Loucy (cell line): ENCODE results near the gene SH2D6.

Experiments used
- H2AFZ ChIP-seq: fragments of 200-600 bp; sonication (generic); 2 replicates; pipeline ENCODE4 v1.6.0; 2016; ENCODE audit warnings: antibody characterized with exemption, mild to moderate bottlenecking, low read length, moderate library complexity
- H3F3A ChIP-seq: fragments of 200-600 bp; 2 replicates; pipeline ENCODE4 v1.6.0; 2016; ENCODE audit warnings: antibody characterized with exemption, low read depth, mild to moderate bottlenecking
- H3K27me3 ChIP-seq: fragments of 200-600 bp; sonication (generic); 2 replicates; pipeline ENCODE4 v1.6.1; 2014; ENCODE audit warnings: low read length, mild to moderate bottlenecking; ENCODE audit not compliant: insufficient read depth, poor library complexity, severe bottlenecking
- H3K36me3 ChIP-seq: fragments of 200-600 bp; sonication (generic); 2 replicates; pipeline ENCODE4 v1.6.1; 2016; ENCODE audit warnings: low read length; ENCODE audit not compliant: insufficient read depth
- H3K4me1 ChIP-seq: fragments of 200-600 bp; sonication (generic); 2 replicates; pipeline ENCODE4 v1.5.1; 2014; ENCODE audit warnings: low read length, mild to moderate bottlenecking; ENCODE audit not compliant: insufficient read depth, poor library complexity, severe bottlenecking
- H3K4me2 ChIP-seq: fragments of 200-600 bp; sonication (generic); 2 replicates; pipeline ENCODE4 v1.6.0; 2014; ENCODE audit warnings: antibody characterized with exemption, low read length, low read depth, mild to moderate bottlenecking; ENCODE audit not compliant: poor library complexity, severe bottlenecking
- H3K4me3 ChIP-seq: fragments of 200-600 bp; sonication (generic); 2 replicates; pipeline ENCODE4 v1.5.1; 2014; ENCODE audit warnings: low read length, mild to moderate bottlenecking, mixed read lengths; ENCODE audit not compliant: poor library complexity, severe bottlenecking
- H3K79me2 ChIP-seq: fragments of 200-600 bp; sonication (generic); 2 replicates; pipeline ENCODE4 v1.6.1; 2014; ENCODE audit warnings: low read length; ENCODE audit not compliant: insufficient read depth
- H3K9ac ChIP-seq: fragments of 200-600 bp; sonication (generic); 2 replicates; pipeline ENCODE4 v1.6.0; 2014; ENCODE audit warnings: mild to moderate bottlenecking, low read depth, low read length, moderate library complexity; ENCODE audit not compliant: poor library complexity, severe bottlenecking
- H3K9me2 ChIP-seq: fragments of 200-600 bp; sonication (generic); replicated peaks from 2 replicates; pipeline ENCODE4 v1.6.1; 2016; ENCODE audit warnings: low read depth, low read length, mixed read lengths
- H3K9me3 ChIP-seq: fragments of 200-600 bp; sonication (generic); 2 replicates; pipeline ENCODE4 v1.6.1; 2014; ENCODE audit warnings: mild to moderate bottlenecking, antibody characterized with exemption, low read length, low read depth; ENCODE audit not compliant: insufficient read depth
- H4K20me1 ChIP-seq: fragments of 200-600 bp; sonication (generic); 2 replicates; pipeline ENCODE4 v1.6.0; 2014; ENCODE audit warnings: antibody characterized with exemption, low read length, mild to moderate bottlenecking; ENCODE audit not compliant: insufficient read depth, poor library complexity, severe bottlenecking
- CTCF ChIP-seq: fragments of 200-600 bp; sonication (generic); conservative IDR thresholded peaks from 2 replicates; pipeline ENCODE4 v1.5.1; 2014; ENCODE audit warnings: mild to moderate bottlenecking, antibody characterized with exemption, low read length
- EZH2phosphoT487 ChIP-seq: fragments of 200-600 bp; IDR thresholded peaks from 2 replicates; pipeline ENCODE4 v1.6.1; 2018; ENCODE audit warnings: antibody characterized with exemption, mild to moderate bottlenecking, moderate library complexity, borderline replicate concordance

The SH2D6 gene

GRCh38 chr2:85434696-85435095, 16.2 kb downstream of the SH2D6 start:
- no peaks in the 10 kb centered on the region for H3K9me3 ChIP-seq
- no peak overlapping the region for H3K4me3 ChIP-seq
- no peak for TF ChIP-seq EZH2phosphoT487
- no peak for TF ChIP-seq CTCF
- H3K4me2 ChIP-seq, result no peak overlapping the region
- H4K20me1 ChIP-seq, result no peaks in the 10 kb centered on the region
- no peaks in the 10 kb centered on the region for H3K36me3 ChIP-seq
- peaks cover 14% of the 10 kb centered on the region for H3K4me1 ChIP-seq
- no peak overlapping the region for H3K9ac ChIP-seq
- no peaks in the 10 kb centered on the region for H3K9me2 ChIP-seq
- no peaks in the 10 kb centered on the region for H3K27me3 ChIP-seq
- H3K79me2 ChIP-seq, result no peaks in the 10 kb centered on the region
- H2AFZ ChIP-seq, result no peak overlapping the region
- no peaks in the 10 kb centered on the region for H3F3A ChIP-seq

GRCh38 chr2:85435220-85435958, 16.9 kb downstream of the SH2D6 start:
- no peaks in the 10 kb centered on the region for H3K79me2 ChIP-seq
- H3K27me3 ChIP-seq, result no peaks in the 10 kb centered on the region
- no peak overlapping the region for H3K9ac ChIP-seq
- H3K9me2 ChIP-seq, result no peaks in the 10 kb centered on the region
- no peaks in the 10 kb centered on the region for H4K20me1 ChIP-seq
- no peaks in the 10 kb centered on the region for H3F3A ChIP-seq
- H3K9me3 ChIP-seq, result no peaks in the 10 kb centered on the region
- H3K36me3 ChIP-seq, result no peaks in the 10 kb centered on the region
- H2AFZ ChIP-seq, result no peak overlapping the region
- no peak overlapping the region for H3K4me3 ChIP-seq
- peaks cover 9% of the 10 kb centered on the region for H3K4me1 ChIP-seq
- no peak overlapping the region for H3K4me2 ChIP-seq
- no peak for TF ChIP-seq CTCF
- no peak for TF ChIP-seq EZH2phosphoT487

- Histone ChIP-seq H3K4me2 (no peak overlapping the region), H3K27me3 (no peaks in the 10 kb centered on the region), H3K9me3 (no peaks in the 10 kb centered on the region), H3K79me2 (no peaks in the 10 kb centered on the region), H3K36me3 (no peaks in the 10 kb centered on the region), H3K4me1 (peaks cover 9% of the 10 kb centered on the region), H3F3A (no peaks in the 10 kb centered on the region), H3K9me2 (no peaks in the 10 kb centered on the region), H4K20me1 (no peaks in the 10 kb centered on the region), H2AFZ (no peak overlapping the region), H3K9ac (peak overlapping the region; percentile 79), H3K4me3 (no peak overlapping the region)
- TF ChIP-seq EZH2phosphoT487, result no peak
- TF ChIP-seq CTCF, result 0 out of 2 replicates have a peak, but pooled peaks have one; percentile 35
Observed at GRCh38 chr2:85435981-85436835, 17.7 kb downstream of the SH2D6 start.
